Right forelimb (tissue), 1 donor: ENCODE results near the gene MYPN.
"Not testable (repeated sequence)": the region's sequence is repeated elsewhere in the genome, so short reads cannot be mapped to it uniquely, and the experiment has no call there.

ENCODE experiments used
- DNase-seq: peaks from one replicate; pipeline ENCODE4 v3.0.0-alpha.2; 2018

Gene MYPN, protein sequence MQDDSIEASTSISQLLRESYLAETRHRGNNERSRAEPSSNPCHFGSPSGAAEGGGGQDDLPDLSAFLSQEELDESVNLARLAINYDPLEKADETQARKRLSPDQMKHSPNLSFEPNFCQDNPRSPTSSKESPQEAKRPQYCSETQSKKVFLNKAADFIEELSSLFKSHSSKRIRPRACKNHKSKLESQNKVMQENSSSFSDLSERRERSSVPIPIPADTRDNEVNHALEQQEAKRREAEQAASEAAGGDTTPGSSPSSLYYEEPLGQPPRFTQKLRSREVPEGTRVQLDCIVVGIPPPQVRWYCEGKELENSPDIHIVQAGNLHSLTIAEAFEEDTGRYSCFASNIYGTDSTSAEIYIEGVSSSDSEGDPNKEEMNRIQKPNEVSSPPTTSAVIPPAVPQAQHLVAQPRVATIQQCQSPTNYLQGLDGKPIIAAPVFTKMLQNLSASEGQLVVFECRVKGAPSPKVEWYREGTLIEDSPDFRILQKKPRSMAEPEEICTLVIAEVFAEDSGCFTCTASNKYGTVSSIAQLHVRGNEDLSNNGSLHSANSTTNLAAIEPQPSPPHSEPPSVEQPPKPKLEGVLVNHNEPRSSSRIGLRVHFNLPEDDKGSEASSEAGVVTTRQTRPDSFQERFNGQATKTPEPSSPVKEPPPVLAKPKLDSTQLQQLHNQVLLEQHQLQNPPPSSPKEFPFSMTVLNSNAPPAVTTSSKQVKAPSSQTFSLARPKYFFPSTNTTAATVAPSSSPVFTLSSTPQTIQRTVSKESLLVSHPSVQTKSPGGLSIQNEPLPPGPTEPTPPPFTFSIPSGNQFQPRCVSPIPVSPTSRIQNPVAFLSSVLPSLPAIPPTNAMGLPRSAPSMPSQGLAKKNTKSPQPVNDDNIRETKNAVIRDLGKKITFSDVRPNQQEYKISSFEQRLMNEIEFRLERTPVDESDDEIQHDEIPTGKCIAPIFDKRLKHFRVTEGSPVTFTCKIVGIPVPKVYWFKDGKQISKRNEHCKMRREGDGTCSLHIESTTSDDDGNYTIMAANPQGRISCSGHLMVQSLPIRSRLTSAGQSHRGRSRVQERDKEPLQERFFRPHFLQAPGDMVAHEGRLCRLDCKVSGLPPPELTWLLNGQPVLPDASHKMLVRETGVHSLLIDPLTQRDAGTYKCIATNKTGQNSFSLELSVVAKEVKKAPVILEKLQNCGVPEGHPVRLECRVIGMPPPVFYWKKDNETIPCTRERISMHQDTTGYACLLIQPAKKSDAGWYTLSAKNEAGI (N-terminal part only)

DNA sequence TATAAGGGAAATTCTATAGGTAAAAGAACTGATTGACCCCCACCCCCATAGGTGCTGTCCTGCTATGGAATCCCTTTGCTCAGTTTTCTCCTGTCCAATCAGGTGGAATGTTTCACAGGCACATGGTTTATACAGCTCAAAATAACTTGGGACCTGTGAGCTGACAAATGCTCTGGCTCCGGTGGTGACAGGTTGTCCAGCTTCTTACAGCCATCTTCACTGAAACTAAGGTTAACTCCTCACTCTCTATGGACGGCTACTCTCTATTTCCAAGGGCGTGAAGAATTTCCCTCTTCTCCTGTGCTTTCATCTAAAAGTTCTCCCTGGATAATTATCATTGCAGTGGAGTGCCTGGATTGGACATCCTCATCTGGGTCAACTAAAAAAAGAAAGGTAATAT, at the start of gene MYPN:
MYPN (plus strand) TSS at position 158 of the 400 bp plus-strand sequence. CDS start 11,951 bp downstream, outside the sequence.
- DNase-seq, result no peak

DNA sequence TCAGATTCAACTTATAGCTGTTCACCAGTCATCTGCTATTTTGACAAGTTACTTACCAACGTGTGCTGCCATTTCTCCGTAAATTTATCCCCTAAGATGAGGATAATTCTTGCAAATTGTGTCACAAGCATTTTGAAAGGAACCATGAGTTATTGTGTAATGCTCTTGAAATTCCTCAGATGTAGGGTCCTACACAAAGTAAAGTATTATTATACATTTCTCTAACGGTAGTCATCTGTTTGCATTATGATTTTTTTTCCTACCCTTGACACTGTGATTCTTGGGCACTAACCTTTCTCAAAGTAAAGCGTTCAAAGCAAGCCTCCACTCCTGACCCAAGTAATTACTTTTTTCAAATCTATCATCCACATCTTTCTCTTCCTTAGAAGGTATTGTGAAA, 42.3 kb upstream of the MYPN start:
- DNase-seq, result no peak

DNA sequence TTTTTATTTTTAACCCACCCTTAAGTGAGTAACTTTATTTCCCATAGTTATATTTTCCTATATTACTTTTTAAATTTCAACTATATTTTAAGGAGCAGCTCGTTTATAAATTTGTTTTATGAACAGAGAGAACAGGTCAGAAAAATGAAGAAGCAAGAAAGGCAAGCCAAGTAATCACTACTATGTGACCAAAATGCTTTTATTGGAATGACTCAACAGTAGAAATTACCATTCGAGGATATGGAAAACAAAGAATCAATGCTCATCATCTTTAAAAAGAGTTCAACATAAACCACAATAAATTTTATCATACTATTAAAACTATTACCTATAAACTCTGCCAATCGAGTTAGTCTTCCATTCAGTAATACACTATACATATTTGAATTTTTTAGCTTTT, 41.8 kb upstream of the MYPN start:
- no peak for DNase-seq

DNA sequence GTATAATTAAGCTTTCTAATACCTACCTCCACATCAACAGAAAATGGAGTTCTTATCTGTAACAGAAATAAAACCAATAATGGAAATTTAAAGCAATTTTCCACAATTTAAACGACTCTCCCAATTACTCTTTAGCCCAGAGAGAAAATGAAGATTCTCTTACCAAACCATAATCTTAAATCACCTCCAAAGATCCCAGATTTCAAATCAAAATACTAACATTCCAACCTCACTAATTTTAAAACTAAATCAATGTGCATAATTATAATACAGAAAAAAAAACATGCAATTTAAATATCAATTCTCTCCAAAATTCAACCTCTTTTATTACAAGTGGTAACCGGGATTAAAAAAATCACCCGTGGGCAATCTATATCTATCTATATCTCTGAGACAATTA, 35.7 kb upstream of the MYPN start:
- DNase-seq, result no peak

DNA sequence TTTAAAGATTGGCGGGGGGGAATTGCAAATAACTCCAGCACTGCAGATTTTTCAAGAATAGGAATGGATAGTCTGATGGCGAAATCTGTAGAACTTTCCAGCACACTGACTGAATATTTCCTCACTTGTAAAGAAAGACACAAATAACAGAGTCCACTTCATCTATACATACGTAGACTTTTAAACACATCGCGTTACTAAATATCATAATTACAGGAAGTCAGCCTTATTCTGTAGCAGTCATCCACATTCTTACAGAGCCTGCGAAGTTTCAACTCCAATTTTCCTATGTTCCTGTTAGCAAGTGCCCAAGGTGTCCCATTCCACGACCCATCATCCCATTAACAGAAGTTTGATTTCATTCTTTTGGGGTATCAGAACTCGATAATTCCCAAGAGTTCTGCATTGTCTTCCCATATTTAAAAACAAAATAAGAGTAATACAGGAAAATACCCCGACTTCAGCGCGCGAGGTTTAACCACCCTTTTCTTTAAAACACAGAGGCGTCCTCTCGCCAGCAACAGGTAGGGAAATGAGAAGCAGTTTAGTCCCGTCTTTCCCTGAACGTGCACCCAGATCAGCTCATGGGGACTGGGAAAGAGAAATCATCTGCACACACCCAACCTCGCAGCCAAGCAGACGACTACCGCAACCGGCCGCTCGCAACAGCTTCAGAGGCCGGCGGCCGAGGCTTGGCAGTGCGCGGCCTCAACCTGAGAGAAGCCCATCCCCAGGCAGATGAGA, 35.1 kb upstream of the MYPN start:
- no peak for DNase-seq

DNA sequence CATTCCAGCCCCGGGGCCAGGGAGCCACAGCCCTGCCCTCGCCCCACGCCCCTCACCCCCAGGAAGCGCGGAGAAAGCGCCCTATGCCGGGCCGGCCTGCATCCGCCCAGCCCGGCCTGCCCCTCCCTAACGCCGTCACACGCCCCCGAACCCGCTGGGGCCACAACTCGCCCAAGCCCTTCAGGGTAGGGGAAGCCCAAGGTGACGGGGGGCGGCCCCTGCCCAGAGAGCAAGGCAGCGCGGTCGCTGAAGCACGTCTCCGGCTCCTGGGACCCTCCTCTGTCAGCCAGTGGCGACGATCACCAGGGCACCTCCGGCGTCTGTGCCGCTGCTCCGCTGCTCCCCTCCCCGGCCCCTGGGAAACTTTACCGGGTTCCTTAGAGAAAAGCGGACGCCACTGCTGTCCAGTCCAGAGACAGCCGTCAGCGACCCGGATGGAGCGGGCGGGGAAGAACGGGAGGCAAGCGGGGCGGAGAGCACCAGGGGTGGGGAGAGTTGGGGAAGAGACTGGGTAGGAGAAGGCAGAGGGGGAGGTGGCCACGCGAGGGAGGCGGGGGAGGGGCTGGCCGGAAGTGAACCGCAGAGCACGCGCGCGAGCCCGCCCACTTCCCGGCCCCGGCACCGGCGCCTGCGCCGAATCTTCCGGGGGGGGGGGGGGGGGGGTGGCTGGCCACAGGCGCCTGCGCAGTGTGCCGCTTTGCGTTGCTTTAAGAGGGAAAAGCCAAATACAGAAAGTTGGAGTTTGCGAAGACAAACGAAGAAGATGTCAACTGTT, 34.3 kb upstream of the MYPN start, which contains the start of gene HERC4:
HERC4 (minus strand) TSS at position 509 of the 775 bp plus-strand sequence. CDS start 2,175 bp downstream, outside the sequence.
- peak; percentile 98 for DNase-seq

DNA sequence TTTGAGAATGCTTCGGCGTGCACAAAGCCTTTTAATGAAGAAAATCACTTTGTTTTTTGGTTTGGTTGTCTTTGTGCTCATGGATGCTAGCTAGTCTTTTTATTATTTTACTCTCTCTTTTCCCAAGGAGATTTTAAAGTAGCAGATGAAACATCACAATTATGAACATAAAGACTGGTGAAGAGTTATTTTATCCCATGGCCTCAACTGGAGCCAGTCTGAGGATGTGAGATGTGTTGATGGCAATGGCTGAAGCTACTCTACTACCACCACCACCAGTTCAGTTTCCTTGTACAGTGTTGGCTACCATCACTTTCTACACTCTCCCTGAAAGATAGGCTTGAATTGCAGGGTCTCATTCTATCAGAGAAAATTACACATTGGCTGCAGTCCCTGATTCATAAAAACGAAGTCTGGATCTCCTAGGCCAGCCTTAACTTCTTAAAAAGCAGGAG, 33.7 kb upstream of the MYPN start:
- no peak for DNase-seq

DNA sequence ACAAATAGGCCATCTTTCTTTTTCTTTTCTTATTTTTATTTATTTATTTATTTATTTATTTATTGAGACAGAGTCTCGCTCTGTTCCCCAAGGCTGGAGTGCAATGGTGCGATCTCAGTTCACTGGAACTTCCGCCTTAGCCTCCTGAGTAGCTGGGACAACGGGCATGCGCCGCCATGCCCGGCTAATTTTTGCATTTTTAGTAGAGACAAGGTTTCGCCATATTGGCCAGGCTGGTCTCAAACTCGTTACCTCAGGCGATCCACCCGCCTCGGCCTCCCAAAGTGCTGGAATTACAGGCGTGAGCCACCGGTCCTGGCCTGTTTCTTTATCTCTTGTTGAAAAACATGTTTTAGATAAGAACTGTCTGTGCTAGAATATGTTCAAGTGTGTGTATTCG, 33.2 kb upstream of the MYPN start:
- not testable (repeated sequence) for DNase-seq

DNA sequence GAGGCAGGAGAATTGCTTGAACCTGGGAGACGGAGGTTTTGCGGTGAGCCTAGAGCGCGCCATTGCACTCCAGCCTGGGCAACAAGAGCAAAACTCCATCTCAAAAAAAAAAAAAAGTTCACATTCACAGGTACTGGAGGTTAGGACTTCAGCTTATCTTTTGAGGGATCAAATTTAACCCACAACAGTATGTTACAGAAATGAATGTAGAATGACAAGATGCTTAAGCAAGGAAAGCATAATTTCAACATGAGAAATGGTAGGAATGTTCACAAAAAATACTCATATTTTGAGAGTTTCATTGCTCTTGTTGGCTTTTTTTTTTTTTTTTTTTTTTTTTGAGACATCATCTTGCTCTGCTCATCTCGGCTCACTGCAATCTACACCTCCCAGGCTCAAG, 32.3 kb upstream of the MYPN start:
- no peak for DNase-seq

DNA sequence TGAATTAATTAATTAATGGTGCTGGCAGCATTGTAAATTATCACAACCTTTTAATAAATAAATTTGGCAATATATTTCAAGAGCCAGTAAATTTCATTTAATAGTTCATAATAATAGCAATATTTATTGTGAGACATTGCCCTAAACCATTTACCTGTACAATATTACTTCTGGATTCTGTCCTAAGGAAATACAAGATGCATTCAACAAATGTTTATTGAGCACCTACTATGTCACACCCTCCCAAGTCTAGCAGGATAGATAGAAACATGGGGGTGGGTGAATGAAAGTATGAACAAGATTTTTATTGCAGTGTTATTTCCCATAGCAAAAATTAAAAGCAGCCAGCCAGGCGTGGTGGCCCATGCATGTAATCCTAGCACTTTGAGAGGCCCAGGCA, 29.9 kb upstream of the MYPN start:
- DNase-seq, result no peak

DNA sequence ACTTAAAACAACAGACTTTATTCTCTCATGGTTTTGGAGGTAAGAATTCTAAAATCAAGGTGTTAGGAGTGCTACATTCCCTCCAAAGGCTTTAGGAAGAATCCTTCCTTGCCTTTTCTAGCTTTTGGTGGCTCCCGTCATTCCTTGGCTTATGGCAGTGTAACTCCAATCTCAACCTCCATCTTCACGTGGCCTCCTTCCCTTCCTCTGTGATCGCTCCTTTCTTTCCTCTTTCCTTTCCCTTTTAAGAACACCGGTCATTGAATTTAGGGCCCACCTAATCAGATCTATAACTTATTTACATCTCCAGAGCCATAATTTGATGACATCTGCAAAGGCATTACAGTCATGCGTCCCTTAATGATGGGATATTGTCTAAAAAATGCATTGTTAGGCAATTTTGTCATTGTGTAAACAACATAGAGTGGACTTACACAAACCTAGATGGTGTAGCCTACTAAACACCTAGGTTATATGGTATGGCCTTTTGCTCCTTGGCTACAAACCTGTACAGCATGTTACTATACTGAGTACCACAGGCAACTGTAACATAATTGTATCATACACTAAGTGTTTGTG, 28.3 kb upstream of the MYPN start:
- DNase-seq, result no peak

DNA sequence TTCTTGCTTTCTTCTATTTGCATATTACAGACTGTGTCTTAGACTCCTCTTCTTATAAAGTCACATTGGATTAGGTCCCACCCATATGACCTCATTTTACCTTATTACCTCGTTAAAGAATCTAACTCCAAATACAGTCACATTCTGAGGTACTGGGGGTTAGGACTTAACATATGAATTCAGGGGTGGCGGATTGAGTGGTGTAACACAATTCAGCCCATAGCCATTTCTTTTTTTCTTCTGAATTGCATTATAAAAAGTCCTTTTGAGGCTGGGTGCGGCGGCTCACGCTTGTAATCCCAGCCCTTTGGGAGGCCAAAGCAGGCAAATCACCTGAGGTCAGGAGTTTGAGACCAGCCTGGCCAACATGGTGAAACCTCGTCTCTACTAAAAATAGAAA, 27.4 kb upstream of the MYPN start:
- no peak for DNase-seq

DNA sequence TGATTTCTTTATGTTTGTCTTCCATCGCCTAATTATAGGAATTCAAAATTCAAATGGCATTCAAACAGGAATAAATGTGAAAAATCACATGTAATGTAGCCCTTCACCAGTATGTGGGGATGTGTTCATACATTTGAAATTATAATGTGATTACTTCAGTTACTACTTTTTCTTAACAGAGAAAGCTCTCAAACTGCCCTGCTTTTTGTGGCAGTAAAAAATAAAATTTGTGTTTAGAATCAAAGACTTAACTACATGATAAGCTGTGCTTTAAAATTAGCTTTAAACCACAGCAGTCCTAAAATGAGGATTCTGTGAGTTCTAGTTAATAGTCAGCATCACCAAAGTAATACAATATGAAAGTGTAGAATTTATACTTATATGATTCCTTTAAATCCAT, 26.4 kb upstream of the MYPN start:
- DNase-seq, result no peak

DNA sequence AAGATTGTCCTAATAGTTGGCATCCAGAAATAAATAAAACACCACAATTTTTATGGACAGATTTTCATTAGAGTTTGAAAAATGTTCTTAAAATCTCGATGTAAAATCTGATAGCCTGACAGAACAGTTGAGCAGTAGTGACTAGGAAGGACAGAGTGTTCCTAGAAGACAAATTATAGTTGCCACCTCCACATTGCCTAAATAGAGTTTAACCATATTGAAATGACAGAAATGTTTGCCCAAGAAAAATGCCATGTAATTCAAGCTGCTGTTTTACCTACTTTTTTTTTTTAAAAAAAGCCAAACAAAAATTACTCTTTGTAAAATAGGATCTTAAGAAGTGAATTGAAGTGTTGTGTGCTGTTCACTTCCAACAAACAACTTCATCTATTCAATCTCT, 25.3 kb upstream of the MYPN start:
- no peak for DNase-seq

DNA sequence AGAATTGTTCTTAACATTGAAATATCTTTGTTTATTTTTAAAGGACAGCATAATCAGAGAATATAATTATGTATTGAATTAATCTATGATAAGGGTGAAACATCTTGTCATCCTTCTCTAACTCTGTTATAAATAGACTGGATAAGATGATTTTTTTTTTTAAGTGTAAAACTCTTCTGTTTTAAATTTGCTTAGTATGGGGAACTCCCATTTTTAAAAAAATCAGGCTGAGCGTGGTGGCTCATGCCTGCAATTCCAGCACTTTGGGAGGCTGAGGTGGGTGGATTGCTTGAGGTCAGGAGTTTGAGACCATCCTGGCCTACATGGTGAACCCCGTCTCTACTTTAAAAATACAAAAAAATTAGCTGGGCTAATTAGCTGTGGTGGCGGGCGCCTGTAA, 24.8 kb upstream of the MYPN start:
- DNase-seq, result no peak

DNA sequence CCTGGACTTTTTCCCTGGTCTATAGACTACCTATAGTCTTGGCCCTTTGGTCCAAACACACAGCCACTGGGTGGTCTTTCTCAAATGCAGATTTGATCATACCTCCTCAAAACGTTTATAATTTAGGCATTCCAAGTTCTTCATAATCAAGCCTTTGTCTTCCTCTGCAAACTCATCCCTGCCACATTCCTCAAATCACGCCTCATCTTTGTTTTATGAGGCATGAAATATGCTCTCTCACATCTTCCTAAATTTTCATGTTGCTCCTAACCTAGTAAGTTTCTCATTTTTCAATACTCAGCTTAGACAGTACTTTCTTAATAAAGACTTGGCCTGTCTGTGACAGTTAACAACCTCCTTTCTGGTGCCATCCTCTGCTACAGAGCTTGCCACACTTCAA, 23.3 kb upstream of the MYPN start:
- DNase-seq, result no peak

DNA sequence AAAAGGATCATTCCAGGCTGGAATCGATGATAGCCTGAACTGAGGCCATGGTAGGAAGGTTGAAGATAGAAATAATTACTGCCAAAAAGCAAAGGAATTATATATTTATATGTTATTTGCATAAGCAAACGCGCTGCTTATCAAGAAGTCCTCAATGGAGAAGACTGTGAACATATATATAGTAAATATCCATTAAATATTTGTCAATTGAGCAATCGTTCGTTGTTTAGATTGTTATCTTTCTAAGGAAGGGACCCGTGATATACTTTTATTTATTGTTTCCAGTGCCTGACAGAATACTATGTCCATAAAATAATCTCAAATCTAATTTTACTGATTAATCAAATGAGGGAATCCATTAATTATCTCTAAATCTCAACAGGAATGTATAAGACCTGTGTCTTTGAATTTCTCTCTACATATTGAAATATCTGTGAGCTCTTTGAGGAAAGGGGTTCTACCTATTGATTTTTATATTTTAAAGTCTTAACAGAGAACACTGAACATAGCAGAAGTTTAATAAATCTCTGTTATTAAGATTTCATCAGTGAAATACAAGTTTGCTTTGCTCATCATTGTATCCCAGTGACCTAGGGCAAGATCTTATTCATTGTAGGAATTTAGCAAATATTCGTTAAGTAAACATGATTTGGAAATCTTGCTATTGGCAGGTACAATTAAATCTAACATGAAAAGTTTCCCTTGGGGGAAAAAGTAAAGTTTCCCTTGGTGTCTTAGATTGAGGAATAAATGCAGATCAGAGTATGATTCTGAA, 22.2 kb upstream of the MYPN start:
- DNase-seq, result no peak

DNA sequence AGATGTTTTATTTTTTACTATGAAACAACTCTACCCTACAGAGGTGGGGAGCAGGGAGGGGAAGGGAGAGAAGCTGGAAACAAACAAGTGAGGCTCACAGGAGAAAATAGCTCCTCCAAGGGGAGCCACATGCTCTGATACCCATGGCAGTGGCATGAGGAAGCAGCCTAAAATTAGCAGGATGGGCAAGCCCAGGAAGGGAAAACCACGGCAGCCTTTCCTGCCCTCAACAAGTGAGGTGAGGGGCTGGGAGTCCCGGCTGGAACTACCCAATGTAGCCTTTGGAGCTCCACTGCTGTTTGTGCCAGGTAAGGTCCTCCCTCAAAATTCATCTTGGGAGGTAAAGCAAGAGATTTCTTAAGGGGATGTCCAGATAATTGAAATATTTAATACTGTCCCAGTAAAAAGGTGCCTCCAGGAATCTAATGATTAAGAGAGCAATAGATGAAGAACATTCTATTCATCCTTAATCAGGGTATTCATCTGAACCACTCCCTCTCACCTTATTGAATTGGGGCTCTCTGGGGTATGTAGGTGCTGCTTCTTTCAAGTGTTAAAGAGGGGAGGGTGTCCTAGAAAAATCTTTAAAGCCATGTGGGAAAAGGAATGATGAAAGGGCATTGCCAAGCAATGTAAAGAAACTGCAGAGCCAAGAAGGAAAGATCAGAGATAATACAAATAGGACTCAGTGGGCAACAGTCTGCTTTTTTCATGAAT, 21.4 kb upstream of the MYPN start:
- no peak for DNase-seq

DNA sequence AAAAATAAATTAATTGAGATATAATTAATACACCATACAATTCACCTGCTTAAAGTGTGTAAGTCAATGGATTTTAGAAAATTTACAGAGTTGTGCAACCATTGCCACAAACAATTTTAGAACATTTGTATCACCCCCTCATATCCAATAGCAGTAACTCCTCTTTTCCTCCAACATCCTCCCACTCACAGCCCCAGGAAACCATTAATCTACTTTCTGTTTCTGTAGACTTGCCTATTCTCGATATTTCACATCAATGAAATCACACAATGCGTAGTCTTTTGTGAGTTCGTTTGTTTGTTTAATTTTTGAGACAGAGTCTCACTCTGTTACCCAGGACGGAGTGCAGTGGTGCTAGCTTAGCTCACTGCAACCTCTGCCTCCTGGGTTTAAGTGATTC, 20.5 kb upstream of the MYPN start:
- no peak for DNase-seq

DNA sequence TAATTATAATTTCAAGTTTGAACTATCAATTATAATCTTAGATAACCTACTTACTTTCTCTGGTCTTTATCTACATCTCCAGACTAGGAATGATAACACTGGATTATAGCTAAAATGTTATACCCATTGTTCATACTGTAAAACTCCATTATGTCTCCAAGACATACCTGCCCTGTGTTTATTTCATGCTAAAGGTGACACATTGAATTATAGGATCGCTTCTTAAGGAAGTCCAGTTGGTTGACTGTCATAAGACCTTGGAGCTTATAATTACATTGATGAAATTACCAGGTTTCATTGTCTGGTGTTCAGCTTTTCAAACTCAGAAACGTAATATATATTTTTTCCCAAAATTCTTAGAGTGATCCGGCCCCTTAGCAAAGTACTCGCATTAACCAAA, 18.7 kb upstream of the MYPN start:
- no peak for DNase-seq
